DMS53 treated with DMSO at 0.1 percent for 48 hours (cell line): ENCODE data around the gene CFDP1.
A peak's percentile ranks its signal among the peaks of the same experiment; 100 is the strongest.

Experiments
- DNase-seq: peaks from one replicate; lab custom pipeline; 2025; ENCODE audit not compliant: unreplicated experiment; lab: John Stamatoyannopoulos, UW

The CFDP1 gene

GRCh38 chr16:75432828-75433731 is at the start of gene CFDP1:
CFDP1 (minus strand) TSS chr16:75433503; CDS start chr16:75433352, 151 bp downstream.
- DNase-seq = peak; percentile 85

DNA sequence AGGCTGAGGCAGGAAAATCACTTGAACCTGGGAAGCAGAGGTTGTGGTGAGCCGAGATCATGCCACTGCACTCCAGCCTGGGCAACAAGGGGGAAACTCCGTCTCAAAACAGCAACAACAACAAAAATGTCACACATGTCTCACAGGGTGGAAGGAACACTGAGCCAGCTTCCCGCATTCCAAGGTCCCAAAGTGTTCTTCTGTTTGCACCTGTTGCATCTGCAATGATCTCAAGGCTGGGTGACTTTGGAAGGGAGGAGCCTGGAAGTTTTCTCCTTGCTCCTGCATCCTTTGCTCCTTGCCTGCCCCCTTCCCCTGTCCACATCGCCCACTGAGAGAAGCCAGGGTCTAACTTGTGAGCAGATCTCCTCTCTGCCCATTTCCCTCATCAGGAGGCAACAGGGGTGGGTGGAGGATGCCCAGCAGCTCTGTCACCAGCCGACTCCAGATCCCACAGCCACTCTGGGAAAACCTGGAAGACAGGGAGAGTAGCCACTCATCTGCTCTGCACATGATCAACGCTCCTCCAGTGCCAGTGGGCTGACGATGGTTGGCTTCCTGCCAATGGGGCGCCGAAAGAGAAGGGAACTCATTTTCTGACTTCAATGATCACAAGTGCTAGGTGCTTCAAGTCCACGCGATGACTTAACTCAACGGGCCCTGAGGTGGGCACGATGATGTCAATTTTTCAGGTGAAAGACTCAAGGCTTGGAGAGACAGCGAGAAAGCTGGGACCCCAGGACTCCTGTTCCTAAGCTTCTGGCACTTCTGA is 49.3 kb upstream of the CFDP1 start:
- no peak for DNase-seq

- DNase-seq = no peak
Measured at GRCh38 chr16:75481475-75481874, 48.2 kb upstream of the CFDP1 start.

DNA sequence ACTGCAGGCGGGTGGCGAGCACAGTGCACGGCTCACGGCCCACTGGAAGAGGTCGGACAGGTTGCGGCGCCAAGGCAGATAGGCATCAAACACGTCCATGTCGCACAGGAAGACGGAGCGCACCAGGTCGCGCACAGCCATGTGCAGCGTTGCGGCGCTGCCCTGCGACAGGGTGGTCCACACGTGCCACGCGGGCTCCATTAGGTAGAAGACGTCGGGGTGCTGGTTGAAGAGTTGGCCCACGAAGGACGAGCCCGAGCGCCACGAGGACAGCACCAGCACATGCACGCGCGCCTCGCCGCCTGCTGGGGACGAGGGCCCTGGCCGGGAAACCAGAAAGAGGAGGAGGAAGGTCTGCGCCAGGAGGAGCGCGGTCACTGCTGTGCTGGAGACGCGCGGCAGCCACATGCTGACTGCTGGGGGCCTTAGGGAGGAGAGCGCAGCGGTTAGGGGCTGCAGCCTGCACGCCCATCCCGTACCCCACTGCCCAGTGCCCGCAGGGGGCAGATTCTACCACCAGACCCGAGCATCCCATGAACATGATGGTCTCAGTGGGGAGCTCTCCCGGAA is 46.2 kb upstream of the CFDP1 start:
- DNase-seq = no peak

DNA sequence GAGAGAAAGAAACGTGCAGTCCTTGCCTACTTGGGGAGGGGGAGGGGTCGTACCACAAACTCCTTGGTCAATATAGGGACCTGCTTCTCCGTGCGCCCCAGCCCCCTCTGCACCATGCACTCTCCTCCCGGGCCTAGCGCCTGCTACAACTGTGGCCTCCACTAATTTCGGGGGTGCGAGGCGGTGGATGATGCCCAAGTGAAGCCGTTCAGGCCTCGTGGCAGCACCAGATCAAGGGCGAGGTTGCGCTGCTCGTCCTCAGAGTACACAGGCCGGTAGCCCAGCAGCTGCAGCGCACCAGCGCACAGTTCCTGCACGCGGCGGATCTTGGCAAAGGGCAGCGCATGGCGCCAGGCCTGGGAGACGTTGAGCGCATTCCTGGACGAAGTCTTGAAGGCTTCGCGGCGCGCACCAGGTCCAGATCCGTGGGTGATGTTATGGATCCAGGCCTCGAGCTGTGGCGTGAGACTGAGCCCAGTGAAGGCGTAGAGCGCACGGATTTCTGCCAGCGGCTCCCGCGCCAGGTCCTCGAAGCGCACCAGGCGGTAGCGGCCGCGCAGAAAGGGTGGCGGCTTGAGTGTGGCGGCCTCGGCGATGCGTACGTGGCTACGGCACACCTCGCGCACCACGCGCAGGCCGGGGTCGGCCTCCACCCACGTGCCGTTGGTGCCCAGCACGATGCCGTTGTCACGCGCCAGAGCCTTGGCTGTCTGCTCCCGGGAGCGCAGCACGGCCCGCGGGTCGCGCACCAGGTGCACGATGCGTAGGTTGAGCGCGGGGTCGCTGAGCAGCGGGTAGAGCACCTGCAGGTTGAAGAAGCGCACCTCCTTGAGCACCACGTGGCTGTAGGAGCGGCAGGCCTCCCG is 45.4 kb upstream of the CFDP1 start:
- no peak for DNase-seq

GRCh38 chr16:75477680-75478473 is 44.6 kb upstream of the CFDP1 start:
- no peak for DNase-seq

DNA sequence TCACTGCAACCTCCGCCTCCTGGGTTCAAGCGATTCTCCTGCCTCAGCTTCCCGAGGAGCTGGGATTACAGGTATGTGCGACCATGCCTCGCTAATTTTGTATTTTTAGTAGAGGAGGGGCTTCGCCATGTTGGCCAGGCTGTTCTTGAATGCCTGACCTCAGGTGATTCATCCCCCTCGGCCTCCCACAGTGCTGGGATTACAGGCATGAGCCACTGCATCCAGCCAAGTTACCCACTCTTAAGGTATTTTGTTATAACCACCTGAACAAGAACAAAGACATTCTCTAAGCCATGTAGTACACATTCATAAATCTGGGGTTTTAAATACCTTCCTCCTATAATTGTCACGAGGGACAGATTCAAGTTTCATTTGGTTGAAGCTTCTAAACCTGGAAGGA is 43.5 kb upstream of the CFDP1 start:
- no peak for DNase-seq

DNA sequence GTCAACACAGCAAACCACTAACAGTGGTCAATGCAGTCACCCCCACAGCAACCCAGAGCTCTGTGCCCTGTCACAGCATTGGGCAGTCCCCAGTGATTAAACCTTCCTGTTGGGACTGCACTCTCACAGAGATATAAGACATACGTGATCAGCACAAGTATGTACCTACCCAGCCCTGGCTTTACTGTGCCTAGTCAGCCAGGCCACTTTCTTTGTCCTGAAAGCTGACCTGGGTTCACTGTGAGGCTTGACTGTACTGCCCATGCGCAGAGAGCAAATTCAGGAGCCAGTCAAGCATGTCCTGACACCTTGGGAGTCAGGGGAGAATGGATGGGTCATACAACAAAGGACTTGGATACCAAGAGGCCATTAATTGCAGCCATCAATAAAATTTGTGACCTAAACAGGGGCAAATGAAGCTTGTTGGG is 42.1 kb upstream of the CFDP1 start:
- no peak for DNase-seq

DNA sequence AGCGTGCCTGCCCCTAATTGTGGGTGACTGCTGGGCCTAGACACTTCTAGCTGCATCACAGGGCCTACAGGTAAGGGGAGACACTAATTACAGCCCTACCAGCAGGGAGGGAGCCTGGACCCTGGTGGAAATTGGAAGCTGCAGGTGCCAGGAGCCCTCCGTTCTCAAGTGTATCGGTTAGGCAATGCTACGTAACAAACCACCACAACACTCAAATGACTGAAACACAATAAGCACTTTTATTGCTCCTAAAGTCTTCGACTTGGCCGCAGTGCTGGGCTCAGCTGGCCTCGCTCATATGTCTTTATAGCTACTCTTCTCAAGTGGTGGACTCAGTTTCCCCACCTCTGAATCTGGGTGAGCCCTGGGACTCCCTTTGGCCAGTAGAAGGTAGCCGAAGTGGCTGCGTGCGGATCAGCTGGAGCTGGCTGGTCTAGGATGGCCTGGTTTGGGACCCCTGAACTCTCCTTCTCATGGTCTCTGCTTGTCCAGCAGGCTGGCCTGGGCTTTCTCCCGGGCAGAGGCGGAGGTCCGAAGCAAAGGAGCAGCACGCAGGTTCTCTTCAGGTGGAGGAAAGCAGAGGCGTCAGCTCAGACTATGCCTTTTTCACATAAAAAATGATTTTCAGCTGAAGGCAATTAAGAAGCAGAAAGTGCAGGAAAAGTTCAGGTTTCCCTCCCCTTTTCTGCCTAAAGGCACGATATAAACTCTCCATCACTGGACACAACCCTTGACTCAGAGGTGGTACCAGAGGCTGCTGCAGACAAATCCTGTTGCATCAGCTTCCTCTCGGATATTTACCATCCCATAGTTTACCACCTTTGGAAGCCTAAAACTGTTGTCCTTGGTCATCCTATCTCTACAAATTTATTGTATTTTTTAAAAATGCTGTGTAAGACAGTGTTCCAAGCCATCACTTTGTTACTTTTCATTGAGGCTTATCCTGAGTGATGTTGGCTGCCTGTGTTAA is 39.9 kb upstream of the CFDP1 start:
- DNase-seq = no peak

DNA sequence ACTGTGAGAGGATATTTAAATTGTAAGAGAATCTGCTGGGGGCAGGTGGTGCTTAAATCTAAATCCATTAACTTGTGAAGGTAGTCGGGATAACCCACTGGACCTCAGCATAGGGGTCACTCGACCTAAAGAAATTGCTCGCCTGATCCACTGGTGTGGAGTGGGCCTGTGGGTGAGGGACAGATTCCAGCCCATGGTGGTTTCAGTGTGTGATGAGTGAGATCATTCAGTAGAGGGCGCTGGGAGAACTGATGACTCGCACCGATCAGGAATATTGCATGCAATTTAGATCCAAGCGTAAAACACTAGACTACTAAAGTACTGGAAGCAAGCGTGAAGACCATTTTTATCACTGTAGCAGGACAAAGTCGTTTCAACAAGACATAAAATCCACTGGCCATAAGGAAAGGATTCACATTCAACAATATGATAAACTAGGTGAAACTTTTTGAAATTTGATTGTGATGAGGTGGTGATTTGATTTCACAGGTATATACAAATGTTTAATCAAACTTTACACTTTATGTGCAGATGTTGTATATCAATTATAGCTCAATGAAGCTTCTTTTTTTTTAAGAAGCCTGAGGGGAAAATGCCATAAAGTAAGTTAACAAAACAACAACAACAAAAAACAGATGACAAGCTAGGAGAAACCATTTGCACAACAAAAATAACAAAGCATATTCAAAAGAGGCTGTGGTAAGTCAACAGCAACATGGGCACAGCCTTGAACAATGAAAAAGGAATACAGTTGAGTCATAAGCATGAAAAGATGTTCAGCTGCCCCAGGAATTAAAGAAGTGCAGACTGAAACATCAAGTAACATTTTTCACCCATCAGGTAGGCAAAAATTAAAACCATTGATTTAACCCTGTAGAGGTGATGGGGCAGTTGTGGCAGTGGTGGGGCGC is 38.7 kb upstream of the CFDP1 start:
- peak; percentile 45 for DNase-seq

GRCh38 chr16:75466760-75467159 is 33.5 kb upstream of the CFDP1 start:
- DNase-seq = no peak

DNA sequence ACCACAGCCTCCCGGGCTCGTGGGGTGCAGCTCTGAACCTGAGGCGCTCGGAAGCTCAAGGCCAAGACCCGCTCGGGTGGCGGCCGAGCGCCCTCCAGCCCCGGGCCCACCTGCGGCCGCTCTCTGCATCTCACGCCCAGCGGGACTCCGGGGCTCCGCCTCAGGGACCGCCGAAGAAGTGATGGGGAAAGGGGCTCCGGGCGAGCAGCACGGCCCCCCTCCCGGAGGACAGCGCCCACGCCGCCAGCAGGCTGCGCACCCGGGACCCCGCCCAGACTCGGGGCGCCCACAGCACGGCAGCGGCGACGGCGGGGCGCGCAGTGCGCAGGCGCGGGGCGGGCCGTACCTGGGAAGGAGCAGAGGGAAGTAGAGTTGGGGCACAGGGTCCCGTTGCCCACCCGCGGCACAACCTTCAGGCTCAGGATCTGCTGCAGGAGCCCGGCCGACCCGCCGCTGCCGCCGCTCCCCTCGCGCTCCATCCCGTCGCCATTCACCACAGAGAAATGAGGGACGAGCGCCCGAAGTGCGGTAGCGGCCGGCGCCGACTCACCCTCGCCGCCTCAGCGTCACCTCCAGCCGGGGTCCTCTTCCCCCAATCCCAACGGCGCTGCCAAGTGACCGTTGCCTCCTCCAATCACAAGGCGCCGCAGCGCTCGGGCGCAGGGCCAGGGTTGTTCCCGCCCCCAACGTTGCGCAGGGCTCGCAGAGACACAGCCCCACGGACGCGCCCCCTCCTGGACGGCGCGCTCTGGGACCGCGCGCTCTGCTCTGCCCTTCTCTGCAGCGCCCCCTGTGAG is 31.0 kb upstream of the CFDP1 start, which contains the start of gene TMEM170A:
TMEM170A (minus strand) TSS at position 568 of the 797 bp plus-strand sequence; CDS start at position 479, 89 bp downstream.
- peak; percentile 91 for DNase-seq

- DNase-seq = peak; percentile 2
Measured at GRCh38 chr16:75463389-75464121, 30.3 kb upstream of the CFDP1 start.

GRCh38 chr16:75462806-75463205 is 29.5 kb upstream of the CFDP1 start:
- DNase-seq = no peak

DNA sequence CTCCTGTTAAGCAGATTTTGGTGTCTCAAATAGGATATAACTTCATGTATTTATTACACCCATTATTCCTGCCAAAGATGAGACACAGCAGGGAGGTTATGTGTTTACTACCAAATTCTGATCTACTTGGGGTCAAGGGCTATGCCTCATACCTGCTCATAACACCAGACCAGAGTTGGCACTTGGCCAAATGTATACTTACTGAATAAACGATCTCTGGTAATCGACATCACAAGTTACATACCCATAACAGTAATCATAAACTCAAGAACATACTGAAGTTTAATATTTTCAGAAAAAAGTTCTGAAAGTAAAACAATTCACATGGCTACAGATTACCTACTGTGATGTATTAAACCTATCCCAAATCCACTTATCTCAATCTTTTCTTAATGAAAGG is 28.3 kb upstream of the CFDP1 start:
- DNase-seq = no peak

- no peak for DNase-seq
Measured at GRCh38 chr16:75460446-75460845, 27.1 kb upstream of the CFDP1 start.
